PC-3 (cell line): Measurements from ENCODE around the gene GRAMD1C. TPM values are rescaled to one million over a fixed set of nuclear protein-coding genes. Genes with fewer than 3 reads are reported as not detected.

Source experiments
- ATAC-seq: fragments of 200-7000 bp; cut with Tn5 transposase; 2 replicates; pipeline ENCODE4 v1.9.1; 2020; ENCODE audit warnings: mild to moderate bottlenecking, moderate library complexity
- BruUV-seq: library from RNA; stranded (reverse); fragments of 400-500 nt; replicated peaks from 2 replicates; lab custom pipeline; 2021; lab: Mats Ljungman, UMichigan
- CTCF ChIA-PET: fragments of 300-600 bp; sonication (Branson Sonifier 250); formaldehyde crosslinking; loops from one replicate; lab custom pipeline; 2022; ENCODE audit warnings: antibody characterized with exemption; lab: Charles Lee
- POLR2A ChIA-PET: fragments of 300-600 bp; sonication (Branson Sonifier 250); formaldehyde crosslinking; loops from one replicate; lab custom pipeline; 2022; ENCODE audit warnings: antibody characterized with exemption; ENCODE audit not compliant: unreplicated experiment; lab: Charles Lee
- DNase-seq: peaks from one replicate; pipeline ENCODE4 v3.0.0-alpha.2; 2015
- H2AFZ ChIP-seq: fragments of 300-600 bp; sonication (generic); 2 replicates; pipeline ENCODE4 v1.6.0; 2016; ENCODE audit warnings: antibody characterized with exemption, low read length
- H3F3A ChIP-seq: fragments of 300-600 bp; sonication (generic); one replicate; pipeline ENCODE4 v1.6.0; 2017; ENCODE audit warnings: antibody characterized with exemption, low read length, control low read depth, mild to moderate bottlenecking; ENCODE audit not compliant: unreplicated experiment
- H3K27ac ChIP-seq: fragments of 300-600 bp; sonication (generic); 2 replicates; pipeline ENCODE4 v1.5.1; 2016; ENCODE audit warnings: mild to moderate bottlenecking, low read length
- H3K27me3 ChIP-seq: fragments of 300-600 bp; sonication (generic); 2 replicates; pipeline ENCODE4 v1.6.1; 2016; ENCODE audit warnings: low read length, mixed read lengths
- H3K36me3 ChIP-seq: fragments of 300-600 bp; sonication (generic); 2 replicates; pipeline ENCODE4 v1.6.1; 2016; ENCODE audit warnings: low read depth, mixed run types, low read length, mixed read lengths
- H3K4me1 ChIP-seq: fragments of 300-600 bp; sonication (generic); 2 replicates; pipeline ENCODE4 v1.5.1; 2016; ENCODE audit warnings: low read length; ENCODE audit not compliant: insufficient read depth
- H3K4me2 ChIP-seq: fragments of 300-600 bp; sonication (generic); 2 replicates; pipeline ENCODE4 v1.6.0; 2016; ENCODE audit warnings: low read length
- H3K4me3 ChIP-seq: fragments of 300-600 bp; sonication (generic); 2 replicates; pipeline ENCODE4 v1.5.1; 2016; ENCODE audit warnings: mild to moderate bottlenecking, low read length, mixed read lengths
- H3K79me2 ChIP-seq: fragments of 300-600 bp; sonication (generic); 2 replicates; pipeline ENCODE4 v1.6.1; 2017; ENCODE audit warnings: low read length, mixed read lengths
- H3K9ac ChIP-seq: fragments of 300-600 bp; sonication (generic); 2 replicates; pipeline ENCODE4 v1.6.0; 2016; ENCODE audit warnings: mild to moderate bottlenecking, low read length
- H3K9me2 ChIP-seq: fragments of 300-600 bp; sonication (generic); replicated peaks from 2 replicates; pipeline ENCODE4 v1.6.1; 2016; ENCODE audit warnings: mixed run types, low read length, mixed read lengths
- H3K9me3 ChIP-seq: fragments of 300-600 bp; sonication (generic); 2 replicates; pipeline ENCODE4 v1.6.1; 2016; ENCODE audit warnings: low read length, mixed read lengths
- H4K20me1 ChIP-seq: fragments of 300-600 bp; sonication (generic); 2 replicates; pipeline ENCODE4 v1.6.1; 2016; ENCODE audit warnings: low read length, mixed read lengths
- EZH2 ChIP-seq: fragments of 300-600 bp; sonication (generic); IDR thresholded peaks from one replicate; pipeline ENCODE4 v1.6.1; 2017; ENCODE audit warnings: antibody characterized with exemption, mild to moderate bottlenecking, low read length; ENCODE audit not compliant: unreplicated experiment
- EZH2phosphoT487 ChIP-seq: fragments of 300-600 bp; sonication (generic); IDR thresholded peaks from 2 replicates; pipeline ENCODE4 v1.6.1; 2018; ENCODE audit warnings: mild to moderate bottlenecking, antibody characterized with exemption, low read length, borderline replicate concordance
- intact Hi-C: fragments of 100-400 bp; cut with micrococcal nuclease; formaldehyde crosslinking; loops from 2 replicates; pipeline ENCODE4 v1.9.0; 2023
- total RNA-seq: library from RNA; depleted of rRNA; stranded (reverse); fragments of >200 nt; gene quantifications from 2 replicates; pipeline ENCODE4 v1.2.3, GENCODE V29; 2014
- TF ChIP-seq, protein P1 (sequence below): fragments of 300-600 bp; sonication (generic); conservative IDR thresholded peaks from 2 replicates; pipeline ENCODE4 v1.5.1; 2017; ENCODE audit warnings: antibody characterized with exemption, low read depth, mild to moderate bottlenecking, low read length

The GRAMD1C gene
- total RNA-seq, 1 experiment from 2014 or later: 2.8 TPM

DNA sequence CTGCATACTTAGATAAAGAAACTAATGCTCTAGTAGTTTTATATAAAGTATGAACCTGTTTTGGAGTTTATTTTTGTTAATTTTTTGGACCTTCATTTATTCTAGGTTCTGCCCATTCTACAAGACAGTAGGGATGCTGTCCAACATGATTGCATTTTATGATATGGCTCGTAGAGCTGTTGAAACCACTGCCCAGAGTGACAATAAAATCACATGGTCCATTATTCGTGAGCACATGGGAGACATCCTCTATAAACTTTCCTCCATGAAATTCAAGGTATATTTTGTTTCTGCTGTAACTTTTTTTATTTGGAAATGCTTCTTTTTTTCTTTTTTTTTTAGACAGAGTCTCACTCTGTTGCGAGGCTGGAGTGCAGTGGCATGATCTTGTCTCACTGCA, 33.3 kb upstream of the GRAMD1C start:
- no peak overlapping the region for H3K27ac ChIP-seq
- peaks cover 16% of the 10 kb centered on the region; the same call in 1 of the 2 replicates for H3K36me3 ChIP-seq
- ATAC-seq: no peak
- no TSS peak for BruUV-seq
- no peaks in the 10 kb centered on the region for H3K9me2 ChIP-seq
- DNase-seq: no peak
- H3K9me3 ChIP-seq: no peaks in the 10 kb centered on the region
- no peak overlapping the region for H3K4me2 ChIP-seq
- H4K20me1 ChIP-seq: no peaks in the 10 kb centered on the region
- intact Hi-C loops: no loop called here
- no peak overlapping the region for H3K4me3 ChIP-seq
- H3K27me3 ChIP-seq: no peaks in the 10 kb centered on the region
- ChIA-PET POLR2A (no interaction called here), CTCF (no interaction called here)
- TF ChIP-seq EZH2 (no peak), EZH2phosphoT487 (no peak)
- TF ChIP-seq, protein P1, sequence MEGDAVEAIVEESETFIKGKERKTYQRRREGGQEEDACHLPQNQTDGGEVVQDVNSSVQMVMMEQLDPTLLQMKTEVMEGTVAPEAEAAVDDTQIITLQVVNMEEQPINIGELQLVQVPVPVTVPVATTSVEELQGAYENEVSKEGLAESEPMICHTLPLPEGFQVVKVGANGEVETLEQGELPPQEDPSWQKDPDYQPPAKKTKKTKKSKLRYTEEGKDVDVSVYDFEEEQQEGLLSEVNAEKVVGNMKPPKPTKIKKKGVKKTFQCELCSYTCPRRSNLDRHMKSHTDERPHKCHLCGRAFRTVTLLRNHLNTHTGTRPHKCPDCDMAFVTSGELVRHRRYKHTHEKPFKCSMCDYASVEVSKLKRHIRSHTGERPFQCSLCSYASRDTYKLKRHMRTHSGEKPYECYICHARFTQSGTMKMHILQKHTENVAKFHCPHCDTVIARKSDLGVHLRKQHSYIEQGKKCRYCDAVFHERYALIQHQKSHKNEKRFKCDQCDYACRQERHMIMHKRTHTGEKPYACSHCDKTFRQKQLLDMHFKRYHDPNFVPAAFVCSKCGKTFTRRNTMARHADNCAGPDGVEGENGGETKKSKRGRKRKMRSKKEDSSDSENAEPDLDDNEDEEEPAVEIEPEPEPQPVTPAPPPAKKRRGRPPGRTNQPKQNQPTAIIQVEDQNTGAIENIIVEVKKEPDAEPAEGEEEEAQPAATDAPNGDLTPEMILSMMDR: no peak
- H3K9ac ChIP-seq: no peak overlapping the region
- H3F3A ChIP-seq: no peaks in the 10 kb centered on the region
- H3K79me2 ChIP-seq: no peaks in the 10 kb centered on the region
- H2AFZ ChIP-seq: no peak overlapping the region
- no peaks in the 10 kb centered on the region for H3K4me1 ChIP-seq

DNA sequence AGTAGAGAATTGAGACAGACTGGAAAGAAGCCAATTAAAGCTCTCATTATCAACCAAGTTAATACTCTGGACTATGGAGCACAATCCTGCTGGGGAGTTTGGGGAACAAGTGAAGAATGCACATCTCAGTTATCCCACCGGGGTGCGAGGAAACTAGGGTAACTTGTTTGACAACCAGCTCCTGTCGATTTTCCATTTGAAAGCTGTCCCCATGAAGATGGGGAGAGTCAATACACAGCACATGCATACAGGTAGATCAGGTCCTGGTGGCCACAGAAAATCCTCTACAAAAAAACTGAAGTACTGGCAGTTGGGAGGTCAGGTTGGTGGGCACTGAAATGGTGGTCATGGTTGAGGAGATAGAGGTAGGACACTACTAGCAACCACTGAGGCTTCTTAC, 25.7 kb upstream of the GRAMD1C start:
- H3K4me3 ChIP-seq: no peak overlapping the region
- no peaks in the 10 kb centered on the region for H3K9me2 ChIP-seq
- no peaks in the 10 kb centered on the region for H3K4me1 ChIP-seq
- ChIA-PET POLR2A (interaction anchor here (0.6 to 0.9 kb wide), 2 partner anchors 17 to 43 kb away, joined by 3 to 12 read pairs; no protein-coding TSS in a partner anchor), CTCF (no interaction called here)
- H3K9me3 ChIP-seq: no peaks in the 10 kb centered on the region
- DNase-seq: no peak
- H3K9ac ChIP-seq: no peak overlapping the region
- TF ChIP-seq EZH2: no peak
- no peak for TF ChIP-seq EZH2phosphoT487
- TF ChIP-seq, protein P1: no peak
- H3K4me2 ChIP-seq: no peak overlapping the region
- H3K27ac ChIP-seq: no peak overlapping the region
- no peak overlapping the region for H2AFZ ChIP-seq
- ATAC-seq: no peak
- no peaks in the 10 kb centered on the region for H3K27me3 ChIP-seq
- intact Hi-C loops: no loop called here
- H3K79me2 ChIP-seq: no peaks in the 10 kb centered on the region
- no peaks in the 10 kb centered on the region for H4K20me1 ChIP-seq
- H3F3A ChIP-seq: no peaks in the 10 kb centered on the region
- BruUV-seq: no TSS peak
- H3K36me3 ChIP-seq: 0 out of 2 replicates have a peak, but pooled peaks cover 5% of the 10 kb centered on the region

DNA sequence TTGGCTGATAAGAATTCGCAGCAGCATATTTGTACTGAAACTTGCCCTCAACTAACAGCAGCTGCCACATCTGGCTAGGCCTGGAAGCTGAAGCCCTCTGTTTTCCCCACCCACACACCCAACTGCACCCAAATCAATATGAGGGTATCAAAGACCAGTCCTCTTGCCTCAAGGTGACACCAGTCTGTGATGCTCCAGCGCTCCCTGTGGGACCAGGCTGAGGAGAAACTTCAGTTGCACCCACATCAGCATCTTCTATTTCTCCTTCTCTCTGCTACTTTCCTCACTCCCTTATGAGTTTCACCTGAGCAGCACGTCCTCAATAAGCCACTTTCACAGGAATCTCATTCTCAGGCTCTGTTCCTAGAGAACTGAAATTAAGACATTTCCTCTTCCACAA, 18.7 kb upstream of the GRAMD1C start:
- no peaks in the 10 kb centered on the region for H3F3A ChIP-seq
- H3K4me2 ChIP-seq: no peak overlapping the region
- no TSS peak for BruUV-seq
- ATAC-seq (no peak), DNase-seq (no peak)
- H3K9me2 ChIP-seq: no peaks in the 10 kb centered on the region
- H3K9ac ChIP-seq: no peak overlapping the region
- H3K36me3 ChIP-seq: no peaks in the 10 kb centered on the region
- H3K27me3 ChIP-seq: no peaks in the 10 kb centered on the region
- no peaks in the 10 kb centered on the region for H4K20me1 ChIP-seq
- TF ChIP-seq EZH2 (no peak), EZH2phosphoT487 (no peak)
- TF ChIP-seq, protein P1: no peak
- H3K79me2 ChIP-seq: no peaks in the 10 kb centered on the region
- no peak overlapping the region for H3K27ac ChIP-seq
- H2AFZ ChIP-seq: no peak overlapping the region
- intact Hi-C loops: no loop called here
- peaks cover 2% of the 10 kb centered on the region; the same call in 1 of the 2 replicates for H3K4me1 ChIP-seq
- ChIA-PET CTCF (no interaction called here), POLR2A (no interaction called here)
- H3K4me3 ChIP-seq: no peak overlapping the region
- H3K9me3 ChIP-seq: no peaks in the 10 kb centered on the region
